HG02763 (cell line): ENCODE data around the gene GRK1.
"Not testable (repeated sequence)": the region's sequence is repeated elsewhere in the genome, so short reads cannot be mapped to it uniquely, and the experiment has no call there.

Source experiments
- ATAC-seq: cut with Tn5 transposase; IDR thresholded peaks from one replicate; pipeline ENCODE4 v1.9.1; 2021; ENCODE audit warnings: mild to moderate bottlenecking, moderate library complexity; ENCODE audit not compliant: unreplicated experiment

GRK1 gene

DNA sequence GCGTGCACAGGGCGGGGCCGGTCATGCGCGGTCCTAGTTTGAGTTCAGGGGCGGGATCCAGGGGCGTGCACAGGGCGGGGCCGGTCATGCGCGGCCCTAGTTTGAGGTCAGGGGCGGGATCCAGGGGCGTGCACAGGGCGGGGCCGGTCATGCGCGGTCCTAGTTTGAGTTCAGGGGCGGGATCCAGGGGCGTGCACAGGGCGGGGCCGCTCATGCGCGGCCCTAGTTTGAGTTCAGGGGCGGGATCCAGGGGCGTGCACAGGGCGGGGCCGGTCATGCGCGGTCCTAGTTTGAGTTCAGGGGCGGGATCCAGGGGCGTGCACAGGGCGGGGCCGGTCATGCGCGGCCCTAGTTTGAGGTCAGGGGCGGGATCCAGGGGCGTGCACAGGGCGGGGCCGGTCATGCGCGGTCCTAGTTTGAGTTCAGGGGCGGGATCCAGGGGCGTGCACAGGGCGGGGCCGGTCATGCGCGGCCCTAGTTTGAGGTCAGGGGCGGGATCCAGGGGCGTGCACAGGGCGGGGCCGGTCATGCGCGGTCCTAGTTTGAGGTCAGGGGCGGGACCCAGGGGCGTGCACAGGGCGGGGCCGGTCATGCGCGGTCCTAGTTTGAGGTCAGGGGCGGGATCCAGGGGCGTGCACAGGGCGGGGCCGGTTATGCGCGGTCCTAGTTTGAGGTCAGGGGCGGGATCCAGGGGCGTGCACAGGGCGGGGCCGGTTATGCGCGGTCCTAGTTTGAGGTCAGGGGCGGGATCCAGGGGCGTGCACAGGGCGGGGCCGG, 58.5 kb downstream of the GRK1 start:
- ATAC-seq, result not testable (repeated sequence)

DNA sequence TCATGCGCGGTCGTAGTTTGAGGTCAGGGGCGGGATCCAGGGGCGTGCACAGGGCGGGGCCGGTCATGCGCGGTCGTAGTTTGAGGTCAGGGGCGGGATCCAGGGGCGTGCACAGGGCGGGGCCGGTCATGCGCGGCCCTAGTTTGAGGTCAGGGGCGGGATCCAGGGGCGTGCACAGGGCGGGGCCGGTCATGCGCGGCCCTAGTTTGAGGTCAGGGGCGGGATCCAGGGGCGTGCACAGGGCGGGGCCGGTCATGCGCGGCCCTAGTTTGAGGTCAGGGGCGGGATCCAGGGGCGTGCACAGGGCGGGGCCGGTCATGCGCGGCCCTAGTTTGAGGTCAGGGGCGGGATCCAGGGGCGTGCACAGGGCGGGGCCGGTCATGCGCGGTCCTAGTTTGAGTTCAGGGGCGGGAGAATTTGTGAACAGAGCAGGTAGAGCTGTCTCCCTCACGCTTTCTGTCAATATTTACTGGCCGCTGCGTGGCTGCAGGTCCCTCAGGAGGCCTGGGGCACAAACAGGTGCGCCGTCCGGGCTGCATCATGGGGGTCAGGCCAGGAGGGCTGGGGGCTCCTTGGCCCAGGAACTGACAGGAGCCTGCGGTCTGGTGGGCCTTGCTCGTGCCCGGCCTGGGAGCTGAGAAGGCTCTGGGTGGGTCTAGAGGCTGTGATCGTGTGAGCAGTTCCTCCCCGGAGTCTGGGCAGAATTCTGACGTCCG, 59.2 kb downstream of the GRK1 start:
- ATAC-seq, result not testable (repeated sequence)

GRCh38 chr13:113726961-113727411, 60.0 kb downstream of the GRK1 start:
- no peak for ATAC-seq

- ATAC-seq, result no peak
These were observed 61.6 kb downstream of the GRK1 start for GRCh38 chr13:113728571-113729054.

DNA sequence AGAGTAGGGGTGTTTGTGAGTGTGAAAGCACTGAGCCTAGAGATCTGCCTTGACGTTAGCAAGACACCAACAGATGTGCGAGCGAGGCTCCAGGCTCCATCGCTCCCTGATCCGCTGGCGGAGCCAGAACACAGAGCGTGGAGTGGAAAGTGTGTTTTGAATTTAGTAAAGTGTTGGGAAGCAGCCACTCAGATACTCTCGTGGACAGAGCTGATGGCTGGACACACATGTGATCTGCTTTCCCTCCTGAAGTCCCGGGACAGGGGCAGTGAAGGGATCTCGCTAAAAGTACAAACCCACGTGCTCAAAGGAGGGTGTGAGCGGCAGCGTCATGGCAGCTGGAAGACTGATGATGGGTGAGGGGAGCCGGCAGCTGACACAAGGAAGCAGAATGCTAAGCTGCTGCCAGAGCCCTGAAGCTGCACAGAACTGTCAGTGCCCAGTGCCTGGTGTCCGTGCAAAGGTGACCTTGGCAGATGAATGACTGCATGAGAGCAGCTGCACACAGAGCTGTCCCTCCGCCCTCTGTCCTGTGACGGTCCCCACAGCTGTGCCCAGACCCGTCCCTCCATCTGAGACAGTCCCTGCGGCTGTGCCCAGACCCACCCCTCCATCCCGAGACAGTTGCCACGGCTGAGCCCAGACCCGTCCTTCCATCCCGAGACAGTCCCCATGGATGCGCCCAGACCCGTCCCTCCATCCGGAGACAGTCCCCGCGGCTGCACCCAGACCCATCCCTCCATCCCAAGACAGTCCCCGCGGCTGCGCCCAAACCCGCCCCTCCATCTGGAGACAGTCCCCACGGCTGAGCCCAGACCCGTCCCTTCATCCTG, 62.4 kb downstream of the GRK1 start:
- ATAC-seq, result no peak

GRCh38 chr13:113730258-113730691, 63.3 kb downstream of the GRK1 start:
- ATAC-seq, result no peak

DNA sequence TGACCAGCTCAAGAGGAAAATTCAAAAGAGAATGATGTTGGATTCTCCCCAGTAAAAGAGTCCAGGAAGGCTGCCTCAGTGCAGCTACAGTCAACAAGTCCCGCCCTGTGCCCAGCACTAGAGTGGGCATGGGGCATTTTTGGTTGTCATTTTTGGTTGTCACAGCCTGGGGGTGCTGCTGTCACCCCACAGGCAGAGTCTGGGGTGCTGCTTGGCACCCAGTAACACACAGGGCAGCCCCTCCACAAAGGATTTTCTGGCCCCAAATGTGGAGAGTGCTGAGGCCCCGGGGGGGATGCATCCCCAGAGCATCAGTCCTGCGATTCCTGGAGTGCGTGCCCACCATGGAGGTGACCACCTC, 63.8 kb downstream of the GRK1 start:
- no peak for ATAC-seq

DNA sequence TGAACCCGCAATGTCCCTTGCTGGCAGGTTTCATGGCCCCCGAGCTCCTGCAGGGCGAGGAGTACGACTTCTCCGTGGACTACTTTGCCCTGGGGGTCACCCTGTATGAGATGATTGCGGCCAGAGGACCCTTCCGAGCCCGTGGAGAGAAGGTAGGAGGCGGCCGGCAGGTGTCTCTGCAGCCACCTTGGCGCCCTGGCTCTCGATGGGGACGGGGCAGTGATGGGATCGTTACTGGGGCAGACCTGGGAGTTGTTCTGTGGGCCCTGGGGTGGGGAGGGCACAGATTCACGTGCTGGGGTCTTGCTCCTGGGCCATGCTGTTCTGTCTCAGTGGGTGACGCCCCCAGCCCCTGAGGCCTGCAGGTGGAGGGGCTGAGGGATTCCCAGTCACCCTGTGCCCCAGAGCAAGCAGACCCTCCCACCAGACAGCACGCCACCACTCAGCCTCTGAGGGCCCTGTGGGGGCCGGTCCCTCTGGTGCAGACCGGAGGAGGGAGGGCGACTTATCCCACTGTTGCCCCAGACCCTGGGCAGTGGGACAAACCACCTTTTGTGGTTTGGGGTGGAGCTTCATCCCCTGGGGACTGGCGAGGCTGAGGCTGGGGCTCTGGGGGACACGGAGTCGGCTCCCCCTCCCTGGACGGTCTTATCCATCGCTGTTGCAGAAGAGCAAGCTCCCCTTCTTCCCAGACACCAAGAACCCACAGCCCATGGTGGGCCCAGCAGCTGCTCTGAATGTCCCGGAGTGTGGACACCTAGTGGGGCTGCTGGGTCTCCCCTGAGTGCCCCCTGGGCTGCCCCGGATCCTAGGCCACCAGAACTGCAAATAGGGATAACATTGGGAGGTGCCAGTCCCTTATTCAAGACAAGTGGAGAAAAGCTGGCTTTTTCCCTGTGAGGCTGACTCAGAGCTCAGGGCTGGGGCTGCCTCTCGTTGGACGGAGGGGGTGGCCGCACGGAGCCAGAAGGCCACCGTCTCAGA, 64.5 kb downstream of the GRK1 start:
- no peak for ATAC-seq

DNA sequence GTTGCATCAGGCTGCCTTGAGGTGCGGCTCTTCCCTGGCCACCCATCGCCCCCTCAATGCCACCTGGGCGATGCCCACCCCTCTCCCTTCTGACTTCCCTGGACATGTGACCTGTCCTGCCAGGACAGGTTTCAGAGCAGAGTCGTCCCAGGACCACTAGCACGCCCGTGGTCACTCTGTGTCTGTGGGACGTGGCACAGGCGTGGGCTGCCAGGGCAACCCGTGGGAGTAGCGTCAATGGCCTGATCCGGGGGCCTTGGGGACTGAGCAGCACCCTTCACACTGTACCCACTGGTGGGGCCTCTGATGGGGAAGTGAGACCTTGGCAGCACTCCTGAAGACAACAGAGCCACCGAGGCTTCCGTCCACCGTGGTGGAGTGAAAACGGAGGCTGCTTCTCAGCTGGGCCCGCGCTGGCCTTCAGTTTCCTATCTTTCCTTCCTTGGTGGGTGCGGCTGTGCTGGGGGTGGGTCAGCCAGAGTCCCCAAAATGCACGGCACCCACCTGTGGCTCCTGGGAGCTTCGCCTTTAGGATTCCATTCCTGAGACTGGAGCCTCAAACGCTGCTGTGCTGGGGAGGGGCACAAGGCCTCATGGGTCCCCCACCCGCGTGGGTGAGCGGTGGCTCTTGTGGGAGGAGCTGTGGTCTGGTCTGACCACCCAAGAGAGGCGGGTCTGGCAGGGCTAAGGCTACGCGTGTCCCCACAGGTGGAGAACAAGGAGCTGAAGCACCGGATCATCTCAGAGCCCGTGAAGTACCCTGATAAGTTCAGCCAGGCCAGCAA, 65.3 kb downstream of the GRK1 start:
- no peak for ATAC-seq

DNA sequence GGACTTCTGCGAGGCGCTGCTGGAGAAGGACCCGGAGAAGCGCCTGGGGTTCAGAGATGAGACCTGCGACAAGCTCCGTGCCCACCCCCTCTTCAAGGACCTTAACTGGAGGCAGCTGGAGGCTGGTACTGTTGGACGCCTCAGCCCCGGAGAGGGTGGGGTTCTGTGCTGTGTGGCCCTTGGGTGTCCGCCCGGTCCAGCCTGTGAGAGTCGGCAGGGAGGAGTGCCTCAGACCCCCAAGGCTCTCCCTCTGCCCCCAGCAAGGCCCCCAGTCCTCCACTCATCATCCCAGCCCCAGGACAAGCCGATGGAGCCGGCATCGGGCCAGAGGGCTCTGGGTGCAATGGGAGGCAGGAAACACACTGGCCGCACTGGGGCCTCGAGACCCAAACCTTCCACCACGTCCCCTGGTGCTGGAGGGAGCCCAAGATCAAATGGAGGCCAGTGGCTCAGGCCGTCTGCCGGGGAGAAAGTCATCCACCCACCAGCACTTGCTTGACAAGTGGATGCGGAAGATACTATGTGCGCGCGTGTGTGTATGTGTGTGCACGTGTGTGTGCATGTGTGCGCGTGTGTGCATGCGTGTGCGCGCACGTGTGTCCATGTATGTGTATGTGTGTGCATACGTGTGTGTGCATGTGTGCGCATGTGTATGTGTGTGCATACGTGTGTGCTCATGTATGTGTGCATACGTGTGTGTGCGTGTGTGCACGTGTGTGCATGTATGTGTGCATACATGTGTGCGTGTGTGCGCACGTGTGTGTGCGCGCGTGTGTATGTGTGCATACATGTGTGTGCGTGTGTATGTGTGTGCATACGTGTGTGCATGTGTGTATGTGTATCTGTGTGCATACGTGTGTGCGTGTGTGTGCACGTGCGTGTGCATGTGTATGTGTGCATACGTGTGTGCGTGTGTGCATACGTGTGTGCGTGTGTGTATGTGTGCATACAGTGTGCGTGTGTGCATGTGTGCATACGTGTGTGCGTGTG, 66.2 kb downstream of the GRK1 start:
- no peak for ATAC-seq

DNA sequence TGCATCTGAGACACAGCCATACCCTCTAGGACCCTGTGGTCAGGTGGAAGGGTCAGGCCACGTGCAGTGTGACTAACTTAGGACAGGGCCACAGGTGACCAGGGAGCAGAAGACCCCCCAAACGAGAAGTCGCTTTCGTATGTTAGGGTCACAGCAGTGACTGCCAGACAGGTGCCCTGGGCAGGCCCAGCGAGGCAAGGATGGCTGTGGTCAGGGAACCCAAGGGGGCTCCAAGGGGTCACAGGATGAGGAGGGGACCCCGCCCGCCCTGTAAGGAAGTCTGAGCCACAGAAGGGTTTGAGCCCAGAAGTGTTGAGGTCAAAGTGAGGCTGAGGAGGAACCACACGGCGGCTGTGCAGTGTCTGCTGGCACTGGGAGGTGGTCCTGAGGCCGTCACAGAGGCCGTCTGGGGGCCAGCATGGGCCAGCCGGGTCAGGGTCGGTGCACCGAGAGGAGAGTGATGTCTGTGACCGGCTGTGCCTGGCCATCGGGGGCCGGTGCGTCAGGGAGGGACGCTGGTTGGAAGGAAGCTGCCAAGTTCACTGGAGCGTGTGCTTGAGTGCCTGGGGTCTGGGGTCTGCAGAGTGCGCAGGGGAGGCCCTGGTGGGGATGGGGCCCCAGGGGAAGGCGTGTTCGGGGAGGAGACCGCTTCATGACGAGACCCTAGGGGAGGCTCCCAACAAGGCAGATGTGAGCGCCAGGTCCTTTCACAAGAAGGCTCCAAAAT, 67.2 kb downstream of the GRK1 start:
- no peak for ATAC-seq

GRCh38 chr13:113734826-113735125, 67.8 kb downstream of the GRK1 start:
- ATAC-seq, result no peak

DNA sequence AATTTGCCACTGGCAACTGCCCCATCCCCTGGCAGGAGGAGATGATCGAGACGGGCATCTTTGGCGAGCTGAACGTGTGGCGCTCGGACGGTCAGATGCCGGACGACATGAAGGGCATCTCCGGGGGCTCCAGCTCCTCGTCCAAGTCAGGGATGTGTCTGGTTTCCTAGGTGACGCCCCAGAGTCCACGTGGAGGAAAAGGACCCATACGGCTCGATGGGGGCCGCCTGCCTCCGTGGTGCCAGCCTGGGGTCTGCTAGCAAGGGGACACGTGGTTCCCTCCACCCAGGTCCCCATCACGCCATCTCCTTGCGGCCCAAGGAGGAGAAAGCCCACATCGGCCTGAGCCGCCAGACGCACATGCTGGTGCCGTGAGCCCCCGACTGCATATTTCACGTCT, 68.2 kb downstream of the GRK1 start:
- ATAC-seq, result no peak

GRCh38 chr13:113735750-113736149, 68.7 kb downstream of the GRK1 start:
- no peak for ATAC-seq

DNA sequence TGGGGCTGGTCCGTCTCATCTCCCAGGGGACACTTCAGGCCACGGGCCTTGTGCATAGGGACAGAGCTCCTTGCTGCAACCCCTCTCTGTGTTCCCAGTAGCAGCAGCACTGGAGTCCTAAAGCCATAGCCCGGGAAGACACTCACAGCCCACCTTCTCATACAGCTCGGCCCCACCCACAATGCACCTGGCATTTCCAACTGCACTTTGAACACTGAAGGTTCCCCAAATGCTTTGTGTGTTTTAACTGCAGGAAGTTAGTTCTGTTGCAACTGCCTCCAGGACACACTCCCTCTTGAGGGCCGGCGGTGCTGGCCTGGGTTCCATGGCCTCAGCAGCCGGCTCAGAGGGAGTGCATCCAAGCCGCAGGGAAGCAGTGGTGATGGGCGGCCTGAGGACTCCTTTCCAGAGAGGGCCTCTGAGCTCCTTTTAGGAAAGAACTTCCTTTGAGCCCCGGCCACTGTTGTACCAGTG, 69.3 kb downstream of the GRK1 start:
- ATAC-seq, result no peak

DNA sequence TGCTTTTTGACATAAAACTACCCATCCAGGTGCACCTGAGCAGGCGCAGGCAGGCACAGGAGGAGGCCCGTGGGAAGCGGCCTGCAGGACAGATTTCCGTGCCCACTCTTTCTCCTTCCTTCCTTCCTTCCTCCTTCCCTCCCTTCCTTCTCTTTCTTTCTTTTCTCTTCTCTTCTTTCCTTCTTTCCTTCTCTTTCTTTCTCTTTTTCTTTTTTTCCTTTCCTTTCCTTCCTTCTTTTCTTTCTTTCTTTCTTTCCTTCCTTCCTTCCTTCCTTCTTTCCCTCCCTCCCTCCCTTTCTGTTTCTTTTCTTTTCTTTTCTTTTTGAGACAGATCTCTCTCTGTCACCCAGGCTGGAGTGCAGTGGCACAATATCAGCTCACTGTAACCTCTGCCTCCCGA, 70.8 kb downstream of the GRK1 start:
- ATAC-seq, result no peak

- ATAC-seq, result no peak
These were observed 72.7 kb downstream of the GRK1 start for GRCh38 chr13:113739527-113740285.
